Caco-2 (cell line): ENCODE results near the gene CD3G. TPM values are rescaled to one million over a fixed set of nuclear protein-coding genes. Genes with fewer than 3 reads are reported as not detected.
"Not testable (repeated sequence)": the region's sequence is repeated elsewhere in the genome, so short reads cannot be mapped to it uniquely, and the experiment has no call there.

Source experiments
- BruUV-seq: library from RNA; stranded (reverse); fragments of 400-500 nt; replicated peaks from 2 replicates; lab custom pipeline; 2021; lab: Mats Ljungman, UMichigan
- CTCF ChIA-PET: fragments of 300-600 bp; sonication (Branson Sonifier 250); formaldehyde crosslinking; loops from one replicate; lab custom pipeline; 2022; ENCODE audit warnings: antibody characterized with exemption; lab: Charles Lee
- POLR2A ChIA-PET: fragments of 300-600 bp; sonication (Branson Sonifier 250); formaldehyde crosslinking; loops from one replicate; lab custom pipeline; 2022; ENCODE audit warnings: antibody characterized with exemption; lab: Charles Lee
- DNase-seq, 2 experiments: peaks; one replicate each; pipeline versions ENCODE4 v3.0.0 to v3.0.0-alpha.2; 2020 to 2022
- H3K27me3 ChIP-seq: replicated peaks from 2 replicates; pipeline ENCODE4 v1.6.0; 2011; ENCODE audit warnings: low read length; ENCODE audit not compliant: control insufficient read depth, insufficient read depth
- H3K36me3 ChIP-seq: 2 replicates; pipeline ENCODE4 v1.5.1; 2011; ENCODE audit warnings: low read length; ENCODE audit not compliant: control insufficient read depth, insufficient read depth
- H3K4me1 ChIP-seq: fragments of 250-450 bp; sonication (Bioruptor Pico); 2 replicates; pipeline ENCODE4 v1.5.1; 2020; ENCODE audit warnings: mild to moderate bottlenecking
- H3K4me3 ChIP-seq: 2 replicates; pipeline ENCODE4 v1.5.1; 2011; ENCODE audit warnings: low read depth, mild to moderate bottlenecking, control low read depth, low read length
- H3K9me3 ChIP-seq: fragments of 250-450 bp; sonication (Bioruptor Pico); 2 replicates; pipeline ENCODE4 v1.5.1; 2020; ENCODE audit warnings: mild to moderate bottlenecking, moderate library complexity
- H3K27ac Mint-ChIP-seq: one replicate; pipeline ENCODE4 v1.8.0; 2022; ENCODE audit warnings: mixed read lengths; ENCODE audit not compliant: unreplicated experiment
- H3K27me3 Mint-ChIP-seq: one replicate; pipeline ENCODE4 v1.8.0; 2022; ENCODE audit warnings: mixed read lengths; ENCODE audit not compliant: insufficient read depth, unreplicated experiment
- H3K36me3 Mint-ChIP-seq: one replicate; pipeline ENCODE4 v1.8.0; 2022; ENCODE audit warnings: mild to moderate bottlenecking, mixed read lengths; ENCODE audit not compliant: insufficient read depth, unreplicated experiment
- H3K4me1 Mint-ChIP-seq: one replicate; pipeline ENCODE4 v1.8.0; 2022; ENCODE audit warnings: low read depth, mixed read lengths; ENCODE audit not compliant: unreplicated experiment
- H3K4me3 Mint-ChIP-seq: one replicate; pipeline ENCODE4 v1.8.0; 2022; ENCODE audit warnings: mild to moderate bottlenecking, moderate library complexity, mixed read lengths; ENCODE audit not compliant: unreplicated experiment
- H3K9me3 Mint-ChIP-seq: one replicate; pipeline ENCODE4 v1.8.0; 2022; ENCODE audit warnings: mixed read lengths; ENCODE audit not compliant: unreplicated experiment
- CTCF ChIP-seq, 2 experiments: fragments of 200-600 bp in 1 of 2; IDR thresholded peaks; 1 replicate in 1 of 2; 2 replicates in 1 of 2; pipeline versions ENCODE4 v1.5.1 to v1.8.0; 2011 to 2022; ENCODE audit warnings: antibody characterized with exemption in 1 of 2, control low read depth in 1 of 2, inconsistent platforms in 1 of 2, low read depth in 1 of 2, low read length in 1 of 2, mild to moderate bottlenecking in 1 of 2, moderate library complexity in 1 of 2; ENCODE audit not compliant: insufficient read depth in 1 of 2, severe bottlenecking in 1 of 2, unreplicated experiment in 1 of 2
- intact Hi-C: fragments of 100-400 bp; cut with micrococcal nuclease; formaldehyde crosslinking; loops from one replicate; pipeline ENCODE4 v1.10.0; 2022; ENCODE audit not compliant: unreplicated experiment
- total RNA-seq: library from RNA; stranded (reverse); gene quantifications from 2 replicates; pipeline ENCODE4 v1.2.3, GENCODE V29; 2022

The CD3G gene
- total RNA-seq, 1 experiment from 2014 or later, result 0.32 TPM

GRCh38 chr11:118305726-118306125 lies 38.4 kb upstream of the CD3G start:
- Histone ChIP-seq H3K36me3 (no peaks in the 10 kb centered on the region), H3K9me3 (no peaks in the 10 kb centered on the region), H3K27me3 (no peaks in the 10 kb centered on the region), H3K4me1 (peaks cover under 1% of the 10 kb centered on the region; the same call in 1 of the 2 replicates), H3K4me3 (no peak overlapping the region)
- H3K9me3 Mint-ChIP-seq, result no peaks in the 10 kb centered on the region
- no peak overlapping the region for H3K4me3 Mint-ChIP-seq
- no peak for TF ChIP-seq CTCF (IDR thresholded peaks at IDR 0.05; ENCODE audit: insufficient read depth in 1 of 2, low read depth in 1 of 2, low read length in 1 of 2, severe bottlenecking in 1 of 2, unreplicated experiment in 1 of 2)
- ChIA-PET CTCF (interaction anchor here (0.7 to 0.9 kb wide), 2 partner anchors 8 to 45 kb away, joined by 3 read pairs; no protein-coding TSS in a partner anchor), POLR2A (no interaction called here)
- no peaks in the 10 kb centered on the region for H3K36me3 Mint-ChIP-seq
- H3K27ac Mint-ChIP-seq, result no peak overlapping the region
- peaks cover under 1% of the 10 kb centered on the region for H3K4me1 Mint-ChIP-seq
- H3K27me3 Mint-ChIP-seq, result no peaks in the 10 kb centered on the region
- no TSS peak for BruUV-seq
- intact Hi-C loops, result no loop called here
- DNase-seq, result no peak

- Histone ChIP-seq H3K4me3 (no peak overlapping the region), H3K4me1 (peaks cover 9% of the 10 kb centered on the region), H3K9me3 (no peaks in the 10 kb centered on the region), H3K27me3 (no peaks in the 10 kb centered on the region), H3K36me3 (no peaks in the 10 kb centered on the region)
- BruUV-seq, result no TSS peak
- Mint-ChIP-seq H3K27ac (no peak overlapping the region), H3K36me3 (no peaks in the 10 kb centered on the region), H3K27me3 (no peaks in the 10 kb centered on the region), H3K9me3 (no peaks in the 10 kb centered on the region), H3K4me3 (no peak overlapping the region), H3K4me1 (peaks cover 6% of the 10 kb centered on the region)
- TF ChIP-seq CTCF (IDR thresholded peaks at IDR 0.05; ENCODE audit: insufficient read depth in 1 of 2, low read depth in 1 of 2, low read length in 1 of 2, severe bottlenecking in 1 of 2, unreplicated experiment in 1 of 2), result no peak
- intact Hi-C loops, result no loop called here
- ChIA-PET POLR2A (no interaction called here), CTCF (no interaction called here)
- DNase-seq, result no peak
These were observed 37.6 kb upstream of the CD3G start for GRCh38 chr11:118306556-118306955.

GRCh38 chr11:118308995-118309528 lies 35.1 kb upstream of the CD3G start:
- H3K9me3 Mint-ChIP-seq, H3K9me3 ChIP-seq, H3K4me3 ChIP-seq, H3K4me3 Mint-ChIP-seq, DNase-seq, H3K36me3 ChIP-seq, BruUV-seq, H3K27me3 ChIP-seq, H3K27ac Mint-ChIP-seq, H3K36me3 Mint-ChIP-seq, intact Hi-C loops, H3K27me3 Mint-ChIP-seq: not testable (repeated sequence)
- H3K4me1 ChIP-seq, result peaks cover 34% of the 10 kb centered on the region
- ChIA-PET CTCF (interaction anchor here (1.3 to 1.6 kb wide), 2 partner anchors 13 to 110 kb away, joined by 3 to 4 read pairs; no protein-coding TSS in a partner anchor), POLR2A (interaction anchor here (1.5 kb wide), 1 partner anchor 45 kb away, joined by 3 read pairs; the partner anchor contains the start of gene MPZL2)
- H3K4me1 Mint-ChIP-seq, result peaks cover 19% of the 10 kb centered on the region
